Stimulated activated CD4-positive, alpha-beta T cell treated with anti-CD3 and anti-CD28 coated beads, Interleukin-2, amount 100 ng/mL, for 24 hours (primary cell): Measurements from ENCODE around the gene SLC4A8.
"Not testable (repeated sequence)": the region's sequence is repeated elsewhere in the genome, so short reads cannot be mapped to it uniquely, and the experiment has no call there.

Source experiments
- DNase-seq, 2 donors: peaks; one replicate each; pipeline ENCODE4 v3.0.0-alpha.2; 2020

The SLC4A8 gene

GRCh38 chr12:51482929-51483697 lies 58.5 kb downstream of the SLC4A8 start:
- peak; percentile 30 to 31 for DNase-seq

DNA sequence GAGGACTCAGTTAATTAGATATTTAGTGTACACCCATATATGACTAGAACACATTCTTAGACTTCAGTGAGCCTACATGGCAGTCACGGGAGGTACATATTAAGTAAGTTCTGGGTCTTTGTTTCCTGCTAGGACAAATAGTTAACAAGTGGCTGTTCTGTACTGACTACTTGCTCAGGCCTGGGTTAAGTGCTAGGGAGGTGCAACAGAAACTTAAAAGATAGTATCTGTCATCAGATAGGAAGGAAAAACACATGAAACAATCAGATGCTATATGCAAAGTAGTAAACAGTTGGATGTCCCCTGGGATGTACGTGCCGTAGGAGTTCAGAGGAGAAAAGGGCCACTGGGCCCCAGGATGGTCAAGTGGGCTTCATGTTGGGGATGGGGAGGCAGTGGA lies 59.5 kb downstream of the SLC4A8 start:
- no peak for DNase-seq

DNA sequence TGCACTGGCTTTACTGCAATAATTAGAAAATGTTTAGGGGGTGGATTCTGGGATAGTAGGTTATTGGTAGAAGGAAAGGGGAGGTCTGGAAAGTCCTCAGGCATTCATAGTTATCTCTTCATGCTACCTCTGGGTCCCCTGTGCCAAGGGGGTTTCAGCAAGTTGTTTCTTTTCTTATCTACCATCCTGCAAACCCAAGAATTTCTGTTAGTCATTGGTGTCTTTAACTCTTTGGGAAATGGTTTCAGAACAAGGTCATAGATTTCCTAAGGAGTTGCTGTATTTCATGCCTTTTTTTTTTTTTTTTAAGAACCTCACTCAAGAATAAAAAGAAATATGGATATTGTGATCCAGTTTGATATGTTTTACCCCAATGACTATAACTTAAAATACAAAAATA lies 63.6 kb downstream of the SLC4A8 start:
- no peak for DNase-seq

DNA sequence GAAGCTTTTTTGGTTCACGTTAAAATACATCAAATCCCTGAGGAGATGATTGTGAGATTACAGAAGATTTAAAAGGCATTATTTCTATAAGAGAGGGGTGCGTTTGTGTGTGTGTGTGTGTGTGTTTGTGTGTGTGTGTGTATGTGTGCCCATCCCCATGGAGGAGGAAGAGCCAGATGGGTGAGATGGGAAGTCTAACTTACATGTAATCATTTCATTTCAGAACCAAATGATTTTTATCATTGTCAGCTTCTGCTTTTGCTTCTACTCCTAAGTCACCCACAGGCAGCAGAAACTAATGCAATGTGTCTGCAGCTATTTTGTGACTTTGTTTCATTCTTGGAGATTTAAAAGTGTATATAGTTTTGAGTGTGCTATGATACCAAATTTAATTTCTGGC lies 68.7 kb downstream of the SLC4A8 start:
- no peak for DNase-seq

DNA sequence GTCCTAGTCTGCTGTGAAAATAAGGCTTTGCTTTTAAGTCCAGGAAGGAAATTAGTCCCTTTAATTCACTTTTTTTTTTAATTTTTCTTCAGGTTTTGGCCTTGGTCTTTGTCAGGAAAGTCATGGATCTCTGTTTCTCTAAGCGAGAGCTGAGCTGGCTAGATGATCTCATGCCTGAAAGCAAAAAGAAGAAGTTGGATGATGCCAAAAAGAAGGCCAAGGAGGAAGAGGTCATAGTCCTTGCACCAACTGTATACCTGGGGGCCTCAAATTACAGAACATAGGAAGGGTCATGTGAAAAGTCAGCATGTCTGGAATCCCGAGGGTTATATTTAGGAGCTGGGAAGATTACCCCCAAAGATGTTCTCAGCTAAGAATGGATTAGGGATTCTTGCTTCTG lies 72.3 kb downstream of the SLC4A8 start:
- DNase-seq, result no peak

- no peak for DNase-seq
Measured at GRCh38 chr12:51504851-51505250, 80.2 kb downstream of the SLC4A8 start.

DNA sequence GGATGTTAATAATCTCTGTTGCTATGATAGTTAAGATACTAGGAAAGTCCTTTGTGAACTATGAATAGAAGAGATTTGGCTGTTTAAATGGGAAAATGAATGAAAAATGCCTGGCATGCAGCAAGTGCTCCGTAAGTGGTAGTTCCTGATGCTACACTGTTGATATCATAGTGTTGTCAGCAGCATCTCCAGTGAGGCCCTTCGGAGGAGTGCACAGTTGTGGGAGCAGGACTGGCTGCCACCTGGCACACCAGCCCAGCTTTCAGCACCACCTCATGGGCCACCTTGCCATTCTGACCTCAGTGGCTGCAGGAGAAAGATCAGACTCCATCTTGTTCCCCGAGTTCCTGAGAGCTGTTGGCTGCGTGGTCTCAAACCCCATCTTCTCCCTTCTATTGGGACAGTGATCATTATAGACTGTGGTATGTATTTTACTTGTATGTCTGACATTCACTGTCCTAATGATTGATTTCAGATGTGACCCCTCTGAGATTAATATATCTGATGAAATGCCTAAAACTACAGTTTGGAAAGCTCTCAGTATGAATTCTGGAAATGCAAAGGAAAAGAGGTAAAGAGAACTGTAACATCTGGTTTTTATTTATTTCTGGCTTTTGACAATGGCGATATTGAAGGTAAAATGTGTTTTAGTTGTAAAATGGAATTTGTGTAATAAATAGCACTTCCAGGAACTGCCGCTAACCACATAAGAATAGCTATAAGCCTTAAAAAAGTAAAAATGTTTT lies 80.9 kb downstream of the SLC4A8 start:
- DNase-seq, result no peak

DNA sequence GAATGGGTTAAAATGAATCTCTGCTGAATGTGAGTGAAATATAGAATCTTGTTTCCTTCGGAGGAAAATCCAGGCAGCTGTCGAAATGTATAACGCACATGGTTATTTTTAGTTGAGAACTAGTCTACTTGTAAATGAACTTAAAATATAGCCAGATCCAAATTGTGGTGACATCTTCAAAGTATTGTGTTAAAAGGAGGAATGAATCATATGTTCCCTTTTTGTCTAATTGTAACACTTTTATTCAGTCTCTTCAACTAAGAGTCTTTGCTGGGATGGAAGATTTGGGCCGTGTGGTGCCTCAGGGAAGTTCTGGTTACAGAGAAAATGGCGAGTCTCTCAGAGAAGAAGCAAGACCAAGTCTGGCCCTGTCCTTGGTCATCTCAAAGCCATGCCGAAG lies 82.5 kb downstream of the SLC4A8 start:
- no peak for DNase-seq

- no peak for DNase-seq
Measured at GRCh38 chr12:51508285-51508684, 83.7 kb downstream of the SLC4A8 start.

DNA sequence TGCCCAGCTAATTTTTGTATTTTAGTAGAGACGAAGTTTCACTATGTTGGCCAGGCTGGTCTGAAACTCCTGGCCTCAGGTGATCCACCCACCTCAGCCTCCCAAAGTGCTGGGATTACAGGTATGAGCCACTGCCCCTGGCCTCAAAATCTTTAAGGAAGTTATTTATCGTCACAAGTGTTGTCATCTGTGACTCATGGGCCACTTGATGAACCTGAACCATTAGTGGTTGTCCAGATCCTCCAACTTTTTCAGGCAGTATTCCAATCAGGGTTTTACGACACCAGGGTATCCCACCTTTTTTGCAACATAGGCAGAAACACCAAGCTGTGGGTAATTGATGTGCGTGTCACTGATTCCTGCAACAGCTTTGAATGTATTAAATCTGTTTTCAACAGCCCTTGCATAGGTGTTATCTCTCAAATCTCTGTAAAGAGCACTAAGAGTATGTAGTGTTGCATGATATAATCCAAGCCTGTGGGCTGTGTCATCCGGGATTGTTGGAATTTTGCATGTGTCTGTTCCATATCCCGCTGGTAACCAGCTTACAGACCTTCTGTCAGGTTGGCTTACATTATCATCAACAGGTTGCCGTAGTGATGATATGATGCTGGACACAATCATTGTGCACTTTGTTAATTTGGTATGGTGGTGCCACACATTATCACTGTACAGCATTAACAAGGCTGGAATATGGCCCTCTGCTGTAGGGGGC lies 87.1 kb downstream of the SLC4A8 start:
- DNase-seq, result no peak

- DNase-seq, result no peak
Measured at GRCh38 chr12:51512438-51512837, 87.8 kb downstream of the SLC4A8 start.

- DNase-seq, result not testable (repeated sequence)
Measured at GRCh38 chr12:51515037-51515436, 90.4 kb downstream of the SLC4A8 start.

DNA sequence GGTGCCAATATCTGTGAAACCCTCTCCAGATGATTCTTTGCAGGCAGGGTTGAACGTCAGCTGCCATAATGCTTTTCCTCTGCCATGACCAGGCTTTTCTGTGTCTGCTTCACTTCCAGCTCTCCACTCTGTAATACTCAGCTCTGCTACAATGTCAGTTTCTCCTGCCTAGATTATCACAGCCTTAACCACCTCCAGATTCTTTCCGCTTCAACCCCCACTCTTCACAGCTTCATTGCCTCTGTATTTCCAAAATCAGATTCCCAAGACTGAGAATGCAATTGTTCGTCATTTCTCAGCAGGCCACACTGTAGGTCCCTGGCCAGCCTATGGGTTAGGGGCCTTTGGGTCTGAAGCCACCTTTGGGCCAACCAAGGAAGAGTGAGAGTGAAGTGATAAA lies 92.7 kb downstream of the SLC4A8 start:
- DNase-seq, result no peak

GRCh38 chr12:51517800-51518199 lies 93.2 kb downstream of the SLC4A8 start:
- DNase-seq, result no peak

GRCh38 chr12:51519755-51520154 lies 95.1 kb downstream of the SLC4A8 start:
- no peak for DNase-seq

GRCh38 chr12:51520576-51521325 lies 96.1 kb downstream of the SLC4A8 start:
- DNase-seq, result no peak

DNA sequence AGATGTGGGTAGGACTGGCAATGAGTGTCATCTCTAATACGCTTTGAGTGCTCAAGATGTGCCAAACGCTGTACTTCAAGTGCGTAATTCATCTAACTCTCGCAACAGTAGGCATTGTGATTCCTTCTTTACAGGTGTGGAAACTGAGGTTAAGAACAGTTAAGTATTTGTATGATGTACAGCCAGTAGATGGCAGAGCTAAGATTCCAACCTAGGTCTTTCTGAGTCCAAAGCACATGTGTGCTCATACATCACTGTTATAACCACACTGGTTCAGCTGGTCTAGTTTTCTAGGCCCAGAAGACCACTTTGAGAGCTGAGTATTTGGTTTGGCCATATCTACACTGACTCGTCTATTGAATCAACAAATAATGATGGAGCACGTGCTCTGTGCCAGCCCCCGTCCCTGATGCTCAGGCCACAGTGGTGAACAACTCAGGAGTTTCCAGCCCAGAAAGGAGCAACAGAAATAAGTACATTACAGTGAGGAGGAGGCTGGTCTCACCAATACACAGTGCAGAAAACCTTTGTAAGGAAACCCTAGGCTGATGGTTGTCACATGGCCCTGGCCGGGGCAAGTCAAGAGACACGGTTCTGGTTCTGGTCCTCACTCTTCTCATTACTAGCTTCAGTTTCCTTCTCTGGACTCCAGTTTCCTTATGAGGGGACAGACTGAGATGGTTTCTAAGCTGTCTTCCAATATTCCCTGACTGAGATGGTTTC lies 97.1 kb downstream of the SLC4A8 start:
- no peak for DNase-seq

DNA sequence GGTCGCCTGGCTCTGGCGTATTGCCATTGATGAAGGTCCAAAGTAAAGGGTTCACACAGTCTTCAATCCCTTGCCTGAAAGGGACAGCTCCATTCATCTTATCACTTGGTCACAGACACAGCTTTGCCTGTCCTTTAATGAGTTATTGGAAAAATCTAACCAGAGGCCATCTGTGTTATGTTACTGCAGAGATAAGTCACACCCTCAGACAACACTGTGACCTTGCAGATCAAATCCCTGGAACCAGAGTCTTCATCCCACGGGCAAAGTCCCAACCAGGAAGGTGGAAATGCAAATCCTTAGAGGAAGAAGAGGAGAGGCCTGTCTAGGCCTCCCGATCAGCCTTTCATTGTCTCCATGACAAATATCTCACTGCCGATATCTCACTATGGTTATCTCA lies 98.1 kb downstream of the SLC4A8 start:
- DNase-seq, result no peak

DNA sequence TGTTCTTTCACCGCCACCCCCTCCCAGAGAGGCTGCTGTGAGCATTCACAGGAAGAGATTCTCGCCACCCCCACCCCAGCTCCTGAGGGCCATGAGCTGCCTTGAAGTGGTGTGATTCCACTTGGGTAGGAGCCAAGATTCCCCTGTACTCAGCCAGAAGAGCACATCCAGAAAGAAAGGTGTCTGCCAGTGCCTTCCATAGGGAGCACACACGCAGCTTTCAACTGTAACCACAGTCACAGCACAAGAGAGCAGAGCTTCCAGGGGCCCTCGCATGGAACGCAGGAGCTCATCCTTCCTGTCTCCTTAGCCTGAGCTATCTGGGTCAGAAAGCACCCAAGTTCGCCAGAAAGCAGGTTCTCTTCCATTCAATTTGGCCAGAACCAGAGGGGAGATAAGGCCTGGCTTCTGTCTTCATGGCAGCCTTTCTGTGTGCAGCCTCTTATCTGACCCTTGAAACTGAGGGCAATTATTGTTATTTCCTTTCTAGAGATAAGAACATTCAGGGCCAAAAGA lies 99.8 kb downstream of the SLC4A8 start:
- no peak for DNase-seq

DNA sequence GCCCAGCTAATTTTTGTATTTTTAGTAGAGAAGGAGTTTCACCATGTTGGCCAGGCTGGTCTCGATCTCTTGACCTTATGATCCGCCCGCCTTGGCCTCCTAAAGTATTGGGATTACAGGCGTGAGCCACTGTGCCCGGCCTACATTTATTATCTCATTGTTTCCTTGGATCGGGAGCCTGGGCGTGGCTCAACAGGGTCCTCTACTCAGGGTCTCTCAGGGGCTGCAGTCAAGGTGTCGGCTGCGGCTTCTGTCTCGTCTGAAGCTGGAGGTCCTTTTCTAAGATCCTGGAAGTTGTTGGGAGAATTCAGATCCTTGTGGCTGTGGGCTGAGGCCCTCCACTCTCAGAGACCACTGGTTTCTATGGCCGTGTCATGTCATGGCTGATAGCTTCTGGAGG lies 100.9 kb downstream of the SLC4A8 start:
- DNase-seq, result no peak

- DNase-seq, result no peak
Measured at GRCh38 chr12:51527966-51528365, 103.3 kb downstream of the SLC4A8 start.
